SK-MEL-5 (cell line): ENCODE measurements around the gene NINL. TPM values are rescaled to one million over a fixed set of nuclear protein-coding genes. Genes with fewer than 3 reads are reported as not detected.
A peak's percentile ranks its signal among the peaks of the same experiment; 100 is the strongest.

Source experiments
- DNase-seq: peaks from one replicate; pipeline ENCODE4 v3.0.0-alpha.2; 2016; ENCODE audit warnings: low read depth, low spot score
- in situ Hi-C: cut with HindIII; loops from 2 replicates; pipeline ENCODE4 v1.10.0; 2016; ENCODE audit warnings: low sequenced_read_pairs, high pct_unique_total_duplicates, low pct_unique_long_range_greater_than_20kb
- total RNA-seq: library from RNA; depleted of rRNA; stranded (reverse); fragments of >200 nt; shearing (Covaris generic); gene quantifications from 2 replicates; pipeline ENCODE4 v1.2.3, GENCODE V29; 2014

The NINL gene
- total RNA-seq, 1 experiment from 2014 or later: 5.0 TPM

- in situ Hi-C loops: no loop called here
- DNase-seq: no peak
Observed at GRCh38 chr20:25466846-25467245, 118.5 kb downstream of the NINL start.

GRCh38 chr20:25465243-25466135 is 119.8 kb downstream of the NINL start:
- no peak for DNase-seq
- in situ Hi-C loops: no loop called here

GRCh38 chr20:25464501-25465242 is 120.7 kb downstream of the NINL start:
- in situ Hi-C loops: no loop called here
- DNase-seq: no peak

- DNase-seq: no peak
- in situ Hi-C loops: no loop called here
Observed at GRCh38 chr20:25461786-25462545, 123.4 kb downstream of the NINL start.

GRCh38 chr20:25461281-25461650 is 124.1 kb downstream of the NINL start:
- in situ Hi-C loops: no loop called here
- DNase-seq: no peak

- in situ Hi-C loops: no loop called here
- DNase-seq: no peak
Observed at GRCh38 chr20:25460566-25461280, 124.6 kb downstream of the NINL start.

- in situ Hi-C loops: no loop called here
- DNase-seq: no peak
Observed at GRCh38 chr20:25459916-25460535, 125.3 kb downstream of the NINL start.

- no peak for DNase-seq
- in situ Hi-C loops: no loop called here
Observed at GRCh38 chr20:25459111-25459830, 126.1 kb downstream of the NINL start.

GRCh38 chr20:25457886-25458680 is 127.2 kb downstream of the NINL start:
- DNase-seq: no peak
- in situ Hi-C loops: no loop called here

- in situ Hi-C loops: no loop called here
- no peak for DNase-seq
Observed at GRCh38 chr20:25454153-25454900, 131.0 kb downstream of the NINL start.

- DNase-seq: peak; percentile 55
- in situ Hi-C loops: no loop called here
Observed at GRCh38 chr20:25453035-25453810, 132.1 kb downstream of the NINL start.

- in situ Hi-C loops: no loop called here
Observed at GRCh38 chr20:25452333-25452732, 133.0 kb downstream of the NINL start.

GRCh38 chr20:25447671-25448070 is 137.7 kb downstream of the NINL start:
- in situ Hi-C loops: no loop called here
- no peak for DNase-seq

More at GRCh38 chr20:25452333-25452732, 133.0 kb downstream of the NINL start:
- no peak for DNase-seq

- DNase-seq: no peak
- in situ Hi-C loops: no loop called here
Observed at GRCh38 chr20:25444556-25444955, 140.8 kb downstream of the NINL start.

GRCh38 chr20:25439328-25439727 is 146.0 kb downstream of the NINL start:
- in situ Hi-C loops: no loop called here

More at GRCh38 chr20:25439328-25439727, 146.0 kb downstream of the NINL start:
- DNase-seq: no peak
